NB4 (cell line): Measurements from ENCODE around the gene SYTL2.

Source experiments
- POLR2A ChIP-seq: IDR thresholded peaks from 2 replicates; pipeline ENCODE4 v1.6.1; 2011; ENCODE audit warnings: mild to moderate bottlenecking; ENCODE audit not compliant: insufficient read length; ENCODE audit errors: extremely low read depth
- TF ChIP-seq, protein P1 (sequence below): IDR thresholded peaks from one replicate; pipeline ENCODE4 v1.5.1; 2012; ENCODE audit warnings: low read depth, low read length

DNA sequence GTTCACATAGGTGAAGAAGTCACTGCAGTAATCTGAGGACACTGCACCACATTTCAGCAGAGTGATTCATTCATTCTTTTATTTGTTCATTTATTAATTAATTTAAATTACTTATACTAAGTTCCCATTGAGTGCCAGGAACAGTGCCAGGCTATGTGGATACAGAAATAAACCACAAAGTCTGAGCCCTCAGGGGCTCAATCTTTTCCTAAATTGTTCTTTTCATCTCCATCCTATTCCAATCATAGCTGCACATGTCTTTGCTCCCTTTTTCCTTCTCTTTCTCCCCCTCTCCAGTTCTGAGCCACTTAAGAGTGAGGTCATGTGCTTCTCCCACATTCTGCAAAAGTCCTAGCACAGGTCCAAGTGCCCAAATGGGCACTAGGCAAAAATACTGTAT lies 4.9 kb downstream of the SYTL2 start:
- TF ChIP-seq, protein P1, sequence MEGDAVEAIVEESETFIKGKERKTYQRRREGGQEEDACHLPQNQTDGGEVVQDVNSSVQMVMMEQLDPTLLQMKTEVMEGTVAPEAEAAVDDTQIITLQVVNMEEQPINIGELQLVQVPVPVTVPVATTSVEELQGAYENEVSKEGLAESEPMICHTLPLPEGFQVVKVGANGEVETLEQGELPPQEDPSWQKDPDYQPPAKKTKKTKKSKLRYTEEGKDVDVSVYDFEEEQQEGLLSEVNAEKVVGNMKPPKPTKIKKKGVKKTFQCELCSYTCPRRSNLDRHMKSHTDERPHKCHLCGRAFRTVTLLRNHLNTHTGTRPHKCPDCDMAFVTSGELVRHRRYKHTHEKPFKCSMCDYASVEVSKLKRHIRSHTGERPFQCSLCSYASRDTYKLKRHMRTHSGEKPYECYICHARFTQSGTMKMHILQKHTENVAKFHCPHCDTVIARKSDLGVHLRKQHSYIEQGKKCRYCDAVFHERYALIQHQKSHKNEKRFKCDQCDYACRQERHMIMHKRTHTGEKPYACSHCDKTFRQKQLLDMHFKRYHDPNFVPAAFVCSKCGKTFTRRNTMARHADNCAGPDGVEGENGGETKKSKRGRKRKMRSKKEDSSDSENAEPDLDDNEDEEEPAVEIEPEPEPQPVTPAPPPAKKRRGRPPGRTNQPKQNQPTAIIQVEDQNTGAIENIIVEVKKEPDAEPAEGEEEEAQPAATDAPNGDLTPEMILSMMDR: no peak
- TF ChIP-seq POLR2A: no peak
